GM19455 (cell line): ENCODE measurements around the gene TAS2R13.

Experiments used
- ATAC-seq: cut with Tn5 transposase; IDR thresholded peaks from one replicate; pipeline ENCODE4 v1.9.1; 2021; ENCODE audit not compliant: unreplicated experiment

TAS2R13 gene

GRCh38 chr12:10873378-10873777 is 36.0 kb downstream of the TAS2R13 start:
- no peak for ATAC-seq

- ATAC-seq, result no peak
Measured at GRCh38 chr12:10867381-10867780, 42.0 kb downstream of the TAS2R13 start.

GRCh38 chr12:10863512-10864218 is 45.7 kb downstream of the TAS2R13 start:
- no peak for ATAC-seq

- ATAC-seq, result no peak
Measured at GRCh38 chr12:10861366-10861765, 48.0 kb downstream of the TAS2R13 start.
